Activated T-helper 1 cell treated with anti-CD3 and anti-CD28 coated beads, Interleukin-12 subunit alpha, Interleukin-12 subunit beta, Interleukin-2, Interleukin-4 antibody, amounts not matched to agents 30 ng/mL and 10 ng/mL and 1 ng/mL, durations not matched to agents 14 hours and 24 hours and 36 hours (primary cell): ENCODE results near the gene IRS1. TPM values are rescaled to one million over a fixed set of nuclear protein-coding genes. Genes with fewer than 3 reads are reported as not detected.
A peak's percentile ranks its signal among the peaks of the same experiment; 100 is the strongest.

Experiments used
- DNase-seq: peaks from one replicate; pipeline ENCODE4 v3.0.0; 2021; ENCODE audit warnings: low spot score
- H3K27ac Mint-ChIP-seq: one replicate; pipeline ENCODE4 v1.8.0; 2021; ENCODE audit warnings: mild to moderate bottlenecking, mixed read lengths
- H3K27me3 Mint-ChIP-seq: one replicate; pipeline ENCODE4 v1.8.0; 2022; ENCODE audit warnings: mild to moderate bottlenecking, moderate library complexity, mixed read lengths; ENCODE audit not compliant: insufficient read depth
- H3K36me3 Mint-ChIP-seq: one replicate; pipeline ENCODE4 v1.8.0; 2021; ENCODE audit warnings: low read depth, mixed read lengths
- H3K4me1 Mint-ChIP-seq: one replicate; pipeline ENCODE4 v1.8.0; 2021; ENCODE audit warnings: low read depth, mixed read lengths
- H3K4me3 Mint-ChIP-seq: one replicate; pipeline ENCODE4 v1.8.0; 2021; ENCODE audit warnings: mild to moderate bottlenecking, moderate library complexity, mixed read lengths
- H3K9me3 Mint-ChIP-seq: one replicate; pipeline ENCODE4 v1.8.0; 2021; ENCODE audit warnings: mixed read lengths
- intact Hi-C: fragments of 100-400 bp; cut with micrococcal nuclease; formaldehyde crosslinking; loops from one replicate; pipeline ENCODE4 v1.15.1; 2024
- total RNA-seq: library from RNA; stranded (reverse); gene quantifications from 2 replicates; pipeline ENCODE4 v1.2.3, GENCODE V29; 2022

The IRS1 gene
- total RNA-seq, 1 donor from 2014 or later, result 3.8 TPM

GRCh38 chr2:226738191-226738820 lies 61.3 kb downstream of the IRS1 start:
- no peaks in the 10 kb centered on the region for H3K27me3 Mint-ChIP-seq
- H3K4me3 Mint-ChIP-seq, result no peak overlapping the region
- intact Hi-C loops, result no loop called here

GRCh38 chr2:226736382-226736781 lies 63.2 kb downstream of the IRS1 start:
- no peak for DNase-seq
- Mint-ChIP-seq H3K4me1 (peaks cover 11% of the 10 kb centered on the region), H3K27me3 (no peaks in the 10 kb centered on the region), H3K4me3 (no peak overlapping the region), H3K9me3 (no peaks in the 10 kb centered on the region), H3K36me3 (peaks cover 3% of the 10 kb centered on the region), H3K27ac (no peak overlapping the region)
- intact Hi-C loops, result no loop called here

More at GRCh38 chr2:226738191-226738820, 61.3 kb downstream of the IRS1 start:
- Mint-ChIP-seq H3K27ac (no peak overlapping the region), H3K36me3 (peaks cover 5% of the 10 kb centered on the region), H3K4me1 (peaks cover 11% of the 10 kb centered on the region), H3K9me3 (no peaks in the 10 kb centered on the region)
- DNase-seq, result no peak

- Mint-ChIP-seq H3K27ac (peak overlapping the region; percentile 19), H3K9me3 (no peaks in the 10 kb centered on the region), H3K36me3 (peaks cover 3% of the 10 kb centered on the region), H3K4me3 (no peak overlapping the region), H3K27me3 (no peaks in the 10 kb centered on the region), H3K4me1 (peaks cover 11% of the 10 kb centered on the region)
- intact Hi-C loops, result no loop called here
- DNase-seq, result no peak
Observed at GRCh38 chr2:226733927-226734564, 65.6 kb downstream of the IRS1 start.

GRCh38 chr2:226733189-226733858 lies 66.3 kb downstream of the IRS1 start:
- intact Hi-C loops, result no loop called here
- H3K27me3 Mint-ChIP-seq, result no peaks in the 10 kb centered on the region
- H3K9me3 Mint-ChIP-seq, result no peaks in the 10 kb centered on the region
- no peak for DNase-seq
- peaks cover 3% of the 10 kb centered on the region for H3K36me3 Mint-ChIP-seq
- no peak overlapping the region for H3K4me3 Mint-ChIP-seq
- H3K27ac Mint-ChIP-seq, result no peak overlapping the region
- peaks cover 11% of the 10 kb centered on the region for H3K4me1 Mint-ChIP-seq

GRCh38 chr2:226732478-226733188 lies 67.0 kb downstream of the IRS1 start:
- Mint-ChIP-seq H3K4me1 (peaks cover 11% of the 10 kb centered on the region), H3K9me3 (no peaks in the 10 kb centered on the region), H3K27ac (no peak overlapping the region), H3K27me3 (no peaks in the 10 kb centered on the region), H3K4me3 (no peak overlapping the region), H3K36me3 (peaks cover 3% of the 10 kb centered on the region)
- intact Hi-C loops, result no loop called here
- no peak for DNase-seq

- intact Hi-C loops, result no loop called here
- Mint-ChIP-seq H3K27ac (no peak overlapping the region), H3K27me3 (peaks cover 12% of the 10 kb centered on the region), H3K4me3 (no peak overlapping the region), H3K36me3 (no peaks in the 10 kb centered on the region), H3K9me3 (no peaks in the 10 kb centered on the region), H3K4me1 (peaks cover 11% of the 10 kb centered on the region)
- DNase-seq, result no peak
Observed at GRCh38 chr2:226730481-226730880, 69.1 kb downstream of the IRS1 start.

GRCh38 chr2:226728996-226729395 lies 70.6 kb downstream of the IRS1 start:
- Mint-ChIP-seq H3K4me3 (no peak overlapping the region), H3K36me3 (no peaks in the 10 kb centered on the region), H3K27ac (no peak overlapping the region), H3K4me1 (no peaks in the 10 kb centered on the region), H3K27me3 (peaks cover 23% of the 10 kb centered on the region), H3K9me3 (no peaks in the 10 kb centered on the region)
- intact Hi-C loops, result no loop called here
- DNase-seq, result no peak

GRCh38 chr2:226727251-226727650 lies 72.4 kb downstream of the IRS1 start:
- Mint-ChIP-seq H3K27me3 (peaks cover 29% of the 10 kb centered on the region), H3K27ac (no peak overlapping the region), H3K36me3 (no peaks in the 10 kb centered on the region), H3K4me1 (no peaks in the 10 kb centered on the region), H3K9me3 (no peaks in the 10 kb centered on the region), H3K4me3 (no peak overlapping the region)
- no peak for DNase-seq
- intact Hi-C loops, result no loop called here

- Mint-ChIP-seq H3K4me3 (no peak overlapping the region), H3K36me3 (no peaks in the 10 kb centered on the region), H3K9me3 (no peaks in the 10 kb centered on the region), H3K27me3 (peaks cover 29% of the 10 kb centered on the region), H3K4me1 (no peaks in the 10 kb centered on the region), H3K27ac (no peak overlapping the region)
- intact Hi-C loops, result no loop called here
- DNase-seq, result no peak
Observed at GRCh38 chr2:226726546-226726945, 73.1 kb downstream of the IRS1 start.

- H3K27ac Mint-ChIP-seq, result no peak overlapping the region
- no peaks in the 10 kb centered on the region for H3K36me3 Mint-ChIP-seq
- H3K4me1 Mint-ChIP-seq, result no peaks in the 10 kb centered on the region
- no peak for DNase-seq
- no peak overlapping the region for H3K4me3 Mint-ChIP-seq
- H3K27me3 Mint-ChIP-seq, result peaks cover 35% of the 10 kb centered on the region
- intact Hi-C loops, result no loop called here
- H3K9me3 Mint-ChIP-seq, result no peaks in the 10 kb centered on the region
Observed at GRCh38 chr2:226725126-226725860, 74.3 kb downstream of the IRS1 start.

- H3K4me3 Mint-ChIP-seq, result no peak overlapping the region
Observed at GRCh38 chr2:226721541-226721940, 78.1 kb downstream of the IRS1 start.

GRCh38 chr2:226720948-226721347 lies 78.7 kb downstream of the IRS1 start:
- Mint-ChIP-seq H3K36me3 (no peaks in the 10 kb centered on the region), H3K27me3 (peaks cover 32% of the 10 kb centered on the region), H3K9me3 (no peaks in the 10 kb centered on the region), H3K4me3 (no peak overlapping the region), H3K4me1 (peaks cover 8% of the 10 kb centered on the region), H3K27ac (no peak overlapping the region)
- DNase-seq, result no peak
- intact Hi-C loops, result no loop called here

More at GRCh38 chr2:226721541-226721940, 78.1 kb downstream of the IRS1 start:
- DNase-seq, result no peak
- intact Hi-C loops, result no loop called here
- Mint-ChIP-seq H3K4me1 (peaks cover 3% of the 10 kb centered on the region), H3K27ac (no peak overlapping the region), H3K36me3 (no peaks in the 10 kb centered on the region), H3K9me3 (no peaks in the 10 kb centered on the region), H3K27me3 (peaks cover 34% of the 10 kb centered on the region)
